PC-9 (cell line): ENCODE data around the gene MYO1C. TPM values are rescaled to one million over a fixed set of nuclear protein-coding genes. Genes with fewer than 3 reads are reported as not detected.
A peak's percentile ranks its signal among the peaks of the same experiment; 100 is the strongest.

ENCODE experiments used
- BruUV-seq: library from RNA; stranded (reverse); fragments of 400-500 nt; replicated peaks from 2 replicates; lab custom pipeline; 2021; lab: Mats Ljungman, UMichigan
- CTCF ChIA-PET: fragments of 300-600 bp; sonication (Branson Sonifier 250); formaldehyde crosslinking; loops from one replicate; lab custom pipeline; 2022; ENCODE audit warnings: antibody characterized with exemption; lab: Charles Lee
- POLR2A ChIA-PET: fragments of 300-600 bp; sonication (Branson Sonifier 250); formaldehyde crosslinking; loops from one replicate; lab custom pipeline; 2022; ENCODE audit warnings: antibody characterized with exemption; ENCODE audit not compliant: unreplicated experiment; lab: Charles Lee
- DNase-seq, 2 experiments: peaks; one replicate each; pipeline versions ENCODE4 v3.0.0 to v3.0.0-alpha.2; 2015 to 2022; ENCODE audit warnings: mixed read lengths in 1 of 2
- H2AFZ ChIP-seq: fragments of 200-600 bp; sonication (generic); 2 replicates; pipeline ENCODE4 v1.8.1; 2017; ENCODE audit warnings: antibody characterized with exemption
- H3F3A ChIP-seq: fragments of 200-600 bp; sonication (generic); 2 replicates; pipeline ENCODE4 v1.8.1; 2017; ENCODE audit warnings: antibody characterized with exemption, mild to moderate bottlenecking, low read depth; ENCODE audit not compliant: insufficient read depth
- H3K27ac ChIP-seq: fragments of 200-600 bp; sonication (generic); 2 replicates; pipeline ENCODE4 v1.6.1; 2016; ENCODE audit warnings: mixed run types
- H3K27me3 ChIP-seq: fragments of 200-600 bp; sonication (generic); 2 replicates; pipeline ENCODE4 v1.6.1; 2016; ENCODE audit warnings: low read depth, mixed run types; ENCODE audit not compliant: insufficient read depth
- H3K36me3 ChIP-seq: fragments of 200-600 bp; sonication (generic); 2 replicates; pipeline ENCODE4 v1.6.1; 2016; ENCODE audit warnings: low read depth, mixed run types
- H3K4me1 ChIP-seq: fragments of 200-600 bp; sonication (generic); replicated peaks from 2 replicates; pipeline ENCODE4 v1.6.1; 2016; ENCODE audit warnings: mixed run types; ENCODE audit not compliant: insufficient read depth
- H3K4me2 ChIP-seq: fragments of 200-600 bp; sonication (generic); 2 replicates; pipeline ENCODE4 v1.6.1; 2017; ENCODE audit warnings: mixed run types
- H3K4me3 ChIP-seq: fragments of 200-600 bp; sonication (generic); 2 replicates; pipeline ENCODE4 v1.6.1; 2016; ENCODE audit warnings: mixed run types
- H3K79me2 ChIP-seq: fragments of 200-600 bp; sonication (generic); 2 replicates; pipeline ENCODE4 v1.6.1; 2017; ENCODE audit warnings: low read depth, mixed run types
- H3K9me2 ChIP-seq: fragments of 200-600 bp; sonication (generic); 2 replicates; pipeline ENCODE4 v1.8.1; 2017; ENCODE audit warnings: mild to moderate bottlenecking; ENCODE audit not compliant: insufficient read depth
- H3K9me3 ChIP-seq: fragments of 200-600 bp; sonication (generic); 2 replicates; pipeline ENCODE4 v1.8.1; 2016; ENCODE audit warnings: low read depth; ENCODE audit not compliant: insufficient read depth
- H4K20me1 ChIP-seq: fragments of 200-600 bp; sonication (generic); 2 replicates; pipeline ENCODE4 v1.8.1; 2017; ENCODE audit not compliant: insufficient read depth
- CTCF ChIP-seq: fragments of 200-600 bp; sonication (generic); conservative IDR thresholded peaks from 2 replicates; pipeline ENCODE4 v1.6.1; 2017; ENCODE audit warnings: mixed run types, antibody characterized with exemption, mild to moderate bottlenecking, moderate library complexity
- EZH2 ChIP-seq: fragments of 200-600 bp; sonication (generic); IDR thresholded peaks from 2 replicates; pipeline ENCODE4 v1.8.0; 2017; ENCODE audit warnings: antibody characterized with exemption, low read depth
- intact Hi-C: fragments of 100-400 bp; cut with micrococcal nuclease; formaldehyde crosslinking; loops from one replicate; pipeline ENCODE4 v1.10.0; 2022; ENCODE audit not compliant: unreplicated experiment
- total RNA-seq: library from RNA; stranded (reverse); gene quantifications from 2 replicates; pipeline ENCODE4 v1.2.3, GENCODE V29; 2021

MYO1C gene
- total RNA-seq, 1 experiment from 2014 or later: 237 TPM

GRCh38 chr17:1503699-1504098 is 11.2 kb upstream of the MYO1C start:
- no peaks in the 10 kb centered on the region for H3K36me3 ChIP-seq
- no peak overlapping the region for H3K4me3 ChIP-seq
- H3K4me2 ChIP-seq: no peak overlapping the region
- no peaks in the 10 kb centered on the region for H4K20me1 ChIP-seq
- H3K4me1 ChIP-seq: no peaks in the 10 kb centered on the region
- H3F3A ChIP-seq: no peaks in the 10 kb centered on the region
- POLR2A ChIA-PET: interaction anchor here (0.7 kb wide), 1 partner anchor 11 kb away, joined by 3 read pairs; no protein-coding TSS in a partner anchor
- H3K27ac ChIP-seq: no peak overlapping the region
- no peak for TF ChIP-seq CTCF
- TF ChIP-seq EZH2: no peak
- no TSS peak for BruUV-seq
- H2AFZ ChIP-seq: no peak overlapping the region
- intact Hi-C loops: no loop called here
- no peaks in the 10 kb centered on the region for H3K27me3 ChIP-seq
- no peaks in the 10 kb centered on the region for H3K79me2 ChIP-seq
- H3K9me3 ChIP-seq: no peaks in the 10 kb centered on the region
- H3K9me2 ChIP-seq: no peaks in the 10 kb centered on the region
- CTCF ChIA-PET: no interaction called here
- no peak for DNase-seq

- Histone ChIP-seq H3K4me3 (no peak overlapping the region), H3K27me3 (no peaks in the 10 kb centered on the region), H3K27ac (no peak overlapping the region), H3K9me3 (no peaks in the 10 kb centered on the region), H3K79me2 (no peaks in the 10 kb centered on the region), H3F3A (peaks cover 16% of the 10 kb centered on the region; the same call in 1 of the 2 replicates), H4K20me1 (no peaks in the 10 kb centered on the region), H3K4me2 (no peak overlapping the region), H3K36me3 (no peaks in the 10 kb centered on the region), H2AFZ (no peak overlapping the region), H3K4me1 (no peaks in the 10 kb centered on the region), H3K9me2 (no peaks in the 10 kb centered on the region)
- no TSS peak for BruUV-seq
- ChIA-PET POLR2A (interaction anchor here (0.6 to 1.0 kb wide), 2 partner anchors 17 to 967 kb away, joined by 5 to 20 read pairs; no protein-coding TSS in a partner anchor), CTCF (no interaction called here)
- TF ChIP-seq EZH2: no peak
- no peak for TF ChIP-seq CTCF
- intact Hi-C loops: no loop called here
- DNase-seq: peak in 1 of 2 experiments; percentile 38
Measured at GRCh38 chr17:1498869-1499268, 6.4 kb upstream of the MYO1C start.

GRCh38 chr17:1498233-1498632 is 5.7 kb upstream of the MYO1C start:
- Histone ChIP-seq H2AFZ (no peak overlapping the region), H3K9me2 (no peaks in the 10 kb centered on the region), H3F3A (peaks cover 16% of the 10 kb centered on the region; the same call in 1 of the 2 replicates), H4K20me1 (no peaks in the 10 kb centered on the region), H3K4me1 (no peaks in the 10 kb centered on the region), H3K4me3 (no peak overlapping the region), H3K4me2 (no peak overlapping the region), H3K27ac (no peak overlapping the region), H3K27me3 (no peaks in the 10 kb centered on the region), H3K9me3 (no peaks in the 10 kb centered on the region), H3K79me2 (no peaks in the 10 kb centered on the region), H3K36me3 (no peaks in the 10 kb centered on the region)
- ChIA-PET POLR2A (interaction anchor here (1.0 kb wide), 1 partner anchor 18 kb away, joined by 5 read pairs; no protein-coding TSS in a partner anchor), CTCF (no interaction called here)
- BruUV-seq: no TSS peak
- DNase-seq: peak in 1 of 2 experiments; percentile 31
- intact Hi-C loops: no loop called here
- no peak for TF ChIP-seq EZH2
- no peak for TF ChIP-seq CTCF
